Fibroblast of lung (primary cell): ENCODE results near the gene TNS3.

Source experiments
- EZH2 ChIP-seq: IDR thresholded peaks from 2 replicates; pipeline ENCODE4 v1.5.1; 2012; ENCODE audit warnings: low read length, control low read depth, mild to moderate bottlenecking; ENCODE audit errors: missing control alignments
- TF ChIP-seq, protein P1 (sequence below), 2 donors: IDR thresholded peaks in 1 of 2; conservative IDR thresholded peaks in 1 of 2; 1 replicate in 1 of 2; 2 replicates in 1 of 2; pipeline ENCODE4 v1.5.1; 2011 to 2012; ENCODE audit warnings: low read length in 2 of 2, control low read depth in 1 of 2, inconsistent platforms in 1 of 2, low read depth in 1 of 2, mild to moderate bottlenecking in 1 of 2

DNA sequence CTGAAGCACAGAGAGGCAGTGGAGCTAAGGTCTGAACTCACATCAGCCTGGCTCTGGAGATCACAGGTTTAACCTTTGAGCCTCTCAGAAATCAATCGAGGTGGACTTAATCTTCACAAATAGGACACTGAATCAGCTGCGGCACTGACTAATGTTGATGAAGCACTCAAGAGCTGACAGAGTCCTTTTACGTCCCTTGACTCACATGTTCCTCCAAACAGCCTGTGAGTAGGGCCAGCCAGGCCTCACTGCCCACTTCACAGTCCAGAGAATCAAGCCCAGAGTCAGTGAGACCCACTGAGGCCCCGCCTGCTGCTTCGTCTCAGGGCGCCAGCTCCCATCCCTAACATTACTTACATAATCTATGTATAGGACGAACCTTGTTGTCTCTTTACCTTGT is 63.1 kb downstream of the TNS3 start:
- TF ChIP-seq, protein P1, sequence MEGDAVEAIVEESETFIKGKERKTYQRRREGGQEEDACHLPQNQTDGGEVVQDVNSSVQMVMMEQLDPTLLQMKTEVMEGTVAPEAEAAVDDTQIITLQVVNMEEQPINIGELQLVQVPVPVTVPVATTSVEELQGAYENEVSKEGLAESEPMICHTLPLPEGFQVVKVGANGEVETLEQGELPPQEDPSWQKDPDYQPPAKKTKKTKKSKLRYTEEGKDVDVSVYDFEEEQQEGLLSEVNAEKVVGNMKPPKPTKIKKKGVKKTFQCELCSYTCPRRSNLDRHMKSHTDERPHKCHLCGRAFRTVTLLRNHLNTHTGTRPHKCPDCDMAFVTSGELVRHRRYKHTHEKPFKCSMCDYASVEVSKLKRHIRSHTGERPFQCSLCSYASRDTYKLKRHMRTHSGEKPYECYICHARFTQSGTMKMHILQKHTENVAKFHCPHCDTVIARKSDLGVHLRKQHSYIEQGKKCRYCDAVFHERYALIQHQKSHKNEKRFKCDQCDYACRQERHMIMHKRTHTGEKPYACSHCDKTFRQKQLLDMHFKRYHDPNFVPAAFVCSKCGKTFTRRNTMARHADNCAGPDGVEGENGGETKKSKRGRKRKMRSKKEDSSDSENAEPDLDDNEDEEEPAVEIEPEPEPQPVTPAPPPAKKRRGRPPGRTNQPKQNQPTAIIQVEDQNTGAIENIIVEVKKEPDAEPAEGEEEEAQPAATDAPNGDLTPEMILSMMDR (conservative IDR thresholded peaks at IDR 0.05 in 1 of 2, IDR thresholded peaks at IDR 0.05 in 1 of 2; ENCODE audit: low read depth in 1 of 2, low read length in 2 of 2): no peak
- TF ChIP-seq EZH2: no peak
